H1 (cell line): ENCODE results near the gene LRRC25. TPM values are rescaled to one million over a fixed set of nuclear protein-coding genes. Genes with fewer than 3 reads are reported as not detected.

Experiments
- CHD2 ChIP-seq: IDR thresholded peaks from 2 replicates; pipeline ENCODE4 v1.6.1; 2012; ENCODE audit warnings: low read length, improper control_type of control experiment
- CHD7 ChIP-seq: fragments of 300-600 bp; sonication (generic); IDR thresholded peaks from 2 replicates; pipeline ENCODE4 v1.7.1; 2012; ENCODE audit warnings: low read length, moderate library complexity, mild to moderate bottlenecking, inconsistent platforms; ENCODE audit not compliant: insufficient replicate concordance
- KDM1A ChIP-seq: fragments of 200-600, 300-600 bp; sonication (generic); IDR thresholded peaks from 2 replicates; pipeline ENCODE4 v1.7.1; 2016; ENCODE audit warnings: mild to moderate bottlenecking, low read length, borderline replicate concordance
- KDM4A ChIP-seq: IDR thresholded peaks from one replicate; pipeline ENCODE4 v1.7.1; 2012; ENCODE audit warnings: low read depth, mild to moderate bottlenecking, moderate library complexity, low read length, inconsistent platforms; ENCODE audit not compliant: severe bottlenecking
- MAFK ChIP-seq: IDR thresholded peaks from 2 replicates; pipeline ENCODE4 v1.6.1; 2012; ENCODE audit warnings: low read depth, mild to moderate bottlenecking, improper control_type of control experiment, low read length
- RFX5 ChIP-seq: IDR thresholded peaks from 2 replicates; pipeline ENCODE4 v1.6.1; 2011; ENCODE audit warnings: low read depth, low read length, improper control_type of control experiment, borderline replicate concordance
- SUZ12 ChIP-seq: fragments of 200-600 bp; sonication (generic); IDR thresholded peaks from 2 replicates; pipeline ENCODE4 v1.6.1; 2012; ENCODE audit warnings: mild to moderate bottlenecking, inconsistent platforms, low read length, moderate library complexity, mixed read lengths
- TCF12 ChIP-seq: IDR thresholded peaks from 2 replicates; pipeline ENCODE4 v1.6.1; 2011; ENCODE audit warnings: low read depth, mild to moderate bottlenecking, low read length
- YY1 ChIP-seq: IDR thresholded peaks from 2 replicates; pipeline ENCODE4 v1.6.1; 2011; ENCODE audit warnings: low read depth, mild to moderate bottlenecking, low read length
- polyA plus RNA-seq, 7 experiments: library from polyadenylated mRNA; depleted of rRNA in 3 of 7; stranded (reverse) in 5 of 7; unstranded in 2 of 7; fragments of >200 nt in 5 of 7; fragments of 200-250 nt in 2 of 7; gene quantifications; 1 replicate in 5 of 7; 2 replicates in 1 of 7; 4 replicates in 1 of 7; pipeline versions ENCODE4 v1.2.1 to v1.2.3, GENCODE V29; 2011 to 2013; ENCODE audit warnings: missing spikeins in 2 of 7, mixed read lengths in 2 of 7
- total RNA-seq: library from RNA; stranded (reverse); fragmentation: NEBNext Ultra II Directional; extraction: Animal tissue kit (Norgen Biotek cat#: 25700); gene quantifications from 2 replicates; pipeline ENCODE4 v1.2.1, GENCODE V29; 2021

Gene LRRC25
- total and polyA plus RNA-seq, 2 of the 8 experiments (the other 6 are each of a cell fraction or from before 2014, with no cell fraction given): 0.20 to 0.41 TPM

DNA sequence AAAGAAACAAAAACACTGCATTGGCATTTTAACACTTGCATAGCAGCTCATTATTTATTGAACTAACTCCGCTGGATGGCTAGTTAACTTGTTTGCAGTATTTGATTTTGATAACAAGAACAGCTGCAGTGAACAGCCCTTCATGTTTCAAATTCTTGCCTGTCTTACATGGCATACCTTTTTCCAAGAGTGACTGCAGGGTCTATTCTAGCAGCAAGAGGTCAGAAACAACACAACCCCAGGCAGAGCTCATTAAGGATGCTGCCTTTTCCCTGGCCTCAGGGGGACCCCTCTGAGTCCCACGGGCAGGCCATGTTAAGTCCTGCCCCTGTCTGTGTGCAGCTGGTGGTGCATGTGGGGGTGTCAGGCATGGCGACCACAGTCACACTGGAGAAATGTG is 40.4 kb downstream of the LRRC25 start (continued):
- no peak for TF ChIP-seq CHD7
- no peak for TF ChIP-seq KDM4A
- no peak for TF ChIP-seq KDM1A
- no peak for TF ChIP-seq MAFK
- no peak for TF ChIP-seq TCF12
- TF ChIP-seq SUZ12: no peak
- TF ChIP-seq RFX5: no peak
- TF ChIP-seq YY1: no peak
- TF ChIP-seq CHD2: no peak
